ENCODE results near the gene CIT.

CIT gene, protein sequence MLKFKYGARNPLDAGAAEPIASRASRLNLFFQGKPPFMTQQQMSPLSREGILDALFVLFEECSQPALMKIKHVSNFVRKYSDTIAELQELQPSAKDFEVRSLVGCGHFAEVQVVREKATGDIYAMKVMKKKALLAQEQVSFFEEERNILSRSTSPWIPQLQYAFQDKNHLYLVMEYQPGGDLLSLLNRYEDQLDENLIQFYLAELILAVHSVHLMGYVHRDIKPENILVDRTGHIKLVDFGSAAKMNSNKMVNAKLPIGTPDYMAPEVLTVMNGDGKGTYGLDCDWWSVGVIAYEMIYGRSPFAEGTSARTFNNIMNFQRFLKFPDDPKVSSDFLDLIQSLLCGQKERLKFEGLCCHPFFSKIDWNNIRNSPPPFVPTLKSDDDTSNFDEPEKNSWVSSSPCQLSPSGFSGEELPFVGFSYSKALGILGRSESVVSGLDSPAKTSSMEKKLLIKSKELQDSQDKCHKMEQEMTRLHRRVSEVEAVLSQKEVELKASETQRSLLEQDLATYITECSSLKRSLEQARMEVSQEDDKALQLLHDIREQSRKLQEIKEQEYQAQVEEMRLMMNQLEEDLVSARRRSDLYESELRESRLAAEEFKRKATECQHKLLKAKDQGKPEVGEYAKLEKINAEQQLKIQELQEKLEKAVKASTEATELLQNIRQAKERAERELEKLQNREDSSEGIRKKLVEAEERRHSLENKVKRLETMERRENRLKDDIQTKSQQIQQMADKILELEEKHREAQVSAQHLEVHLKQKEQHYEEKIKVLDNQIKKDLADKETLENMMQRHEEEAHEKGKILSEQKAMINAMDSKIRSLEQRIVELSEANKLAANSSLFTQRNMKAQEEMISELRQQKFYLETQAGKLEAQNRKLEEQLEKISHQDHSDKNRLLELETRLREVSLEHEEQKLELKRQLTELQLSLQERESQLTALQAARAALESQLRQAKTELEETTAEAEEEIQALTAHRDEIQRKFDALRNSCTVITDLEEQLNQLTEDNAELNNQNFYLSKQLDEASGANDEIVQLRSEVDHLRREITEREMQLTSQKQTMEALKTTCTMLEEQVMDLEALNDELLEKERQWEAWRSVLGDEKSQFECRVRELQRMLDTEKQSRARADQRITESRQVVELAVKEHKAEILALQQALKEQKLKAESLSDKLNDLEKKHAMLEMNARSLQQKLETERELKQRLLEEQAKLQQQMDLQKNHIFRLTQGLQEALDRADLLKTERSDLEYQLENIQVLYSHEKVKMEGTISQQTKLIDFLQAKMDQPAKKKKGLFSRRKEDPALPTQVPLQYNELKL (N-terminal part only)

DNA sequence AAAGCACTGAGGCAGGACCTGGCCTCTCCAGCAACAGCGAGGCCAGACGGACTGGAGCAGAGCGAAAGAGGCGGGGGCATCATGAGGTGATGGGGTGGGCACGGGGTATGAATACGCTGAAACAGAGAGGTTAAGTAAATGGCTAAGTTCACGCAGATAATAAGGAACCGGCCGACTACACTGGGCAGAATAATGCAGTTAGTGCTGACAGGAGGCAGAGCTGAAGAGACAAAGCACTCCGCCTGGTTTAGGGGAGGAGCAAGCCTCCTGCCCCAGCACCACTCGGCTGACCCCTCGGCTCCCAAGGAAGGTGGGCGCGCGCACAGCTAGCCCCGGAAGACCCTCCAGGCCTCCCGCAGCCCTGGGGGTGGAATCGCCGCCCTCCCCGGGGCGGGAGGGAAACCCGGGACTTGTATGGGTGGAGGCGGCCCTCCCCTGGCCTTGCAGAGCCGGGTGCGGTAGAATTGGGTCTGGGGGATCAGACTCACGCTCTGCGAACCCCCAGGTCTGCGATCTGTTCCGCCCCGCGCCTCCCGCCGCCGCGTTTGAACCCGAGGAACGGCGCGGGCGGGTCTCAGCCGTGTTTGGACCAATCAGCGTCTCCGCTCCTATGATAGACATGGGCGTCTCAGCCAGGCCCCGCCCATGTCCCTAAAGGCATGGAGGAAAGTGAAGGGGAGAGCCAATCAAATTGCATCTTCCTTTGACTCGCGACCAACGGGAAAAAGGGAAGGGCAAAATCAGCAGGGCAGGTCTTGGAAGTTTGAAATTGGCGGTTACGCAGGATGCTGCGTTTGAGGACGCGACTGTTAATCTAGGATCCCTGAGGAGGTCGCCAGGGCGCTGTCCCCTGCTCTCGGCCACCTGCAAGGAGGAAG, at the start of gene CIT:
Gene CIT (minus strand): TSS at position 560 of the 878 bp plus-strand sequence. CDS start 1,152 bp downstream, outside the sequence.
- peaks cover 33 to 37% of the 10 kb centered on the region in 2 experiments for H3K36me3 ChIP-seq (ENCODE audit: control insufficient read depth in 2 of 2, insufficient read depth in 1 of 2, low read length in 2 of 2)
- CTCF ChIA-PET = interaction anchor here (0.6 to 0.8 kb wide), 4 partner anchors 23 to 1111 kb away, joined by 3 to 4 read pairs (median 3); no protein-coding TSS in a partner anchor
- no peaks in the 10 kb centered on the region for H3K4me1 ChIP-seq (ENCODE audit: control insufficient read depth, insufficient read depth, low read length)
- H3K27ac ChIP-seq (ENCODE audit: extremely low read depth, low read depth, low read length) = peak within 1 kb of the TSS; percentile 50; the same call in 1 of the 2 replicates
- peak within 1 kb of the TSS; percentile 91 for H3K4me3 ChIP-seq (ENCODE audit: low read depth, low read length)
- H3K9me3 ChIP-seq (ENCODE audit: control insufficient read depth, insufficient read depth, low read depth, low read length) = no peaks in the 10 kb centered on the region
- POLR2A ChIA-PET = interaction anchor here (0.8 kb wide), 1 partner anchor 210 kb away, joined by 3 read pairs; no protein-coding TSS in a partner anchor
- TF ChIP-seq ZBTB17 (tag by site-specific recombination; IDR thresholded peaks at IDR 0.05) = peak; percentile 88
- peak; percentile 89 for TF ChIP-seq GLIS2 (tag by site-specific recombination; IDR thresholded peaks at IDR 0.05)
- peak; percentile 61 for TF ChIP-seq KLF16 (tag by site-specific recombination; IDR thresholded peaks at IDR 0.05)
- TF ChIP-seq ZSCAN16 (tag by site-specific recombination; IDR thresholded peaks at IDR 0.05) = no peak
- 0 out of 2 replicates have a peak, but pooled peaks have one; percentile 57 for TF ChIP-seq ZNF501 (tag by site-specific recombination; IDR thresholded peaks at IDR 0.05)
- peak; percentile 97 for TF ChIP-seq IKZF3 (tag by site-specific recombination; IDR thresholded peaks at IDR 0.05)
- TF ChIP-seq KLF8 (tag by site-specific recombination; IDR thresholded peaks at IDR 0.05) = peak; percentile 93
- no peak for TF ChIP-seq FEZF1 (tag by site-specific recombination; IDR thresholded peaks at IDR 0.05)
- peak; percentile 29 for TF ChIP-seq ZIC2 (tag by site-specific recombination; IDR thresholded peaks at IDR 0.05)
- TF ChIP-seq SP2 (tag by site-specific recombination; IDR thresholded peaks at IDR 0.05) = peak; percentile 99
- TF ChIP-seq ZNF48 (tag by site-specific recombination; IDR thresholded peaks at IDR 0.05) = no peak
- TF ChIP-seq SCRT1 (tag by site-specific recombination; IDR thresholded peaks at IDR 0.05; ENCODE audit: borderline replicate concordance) = no peak
- peak; percentile 99 for TF ChIP-seq ZNF341 (tag by site-specific recombination; IDR thresholded peaks at IDR 0.05; ENCODE audit: low read depth)
- no peak for TF ChIP-seq ZNF211 (tag by site-specific recombination; IDR thresholded peaks at IDR 0.05; ENCODE audit: low read depth)
- TF ChIP-seq, protein P1, sequence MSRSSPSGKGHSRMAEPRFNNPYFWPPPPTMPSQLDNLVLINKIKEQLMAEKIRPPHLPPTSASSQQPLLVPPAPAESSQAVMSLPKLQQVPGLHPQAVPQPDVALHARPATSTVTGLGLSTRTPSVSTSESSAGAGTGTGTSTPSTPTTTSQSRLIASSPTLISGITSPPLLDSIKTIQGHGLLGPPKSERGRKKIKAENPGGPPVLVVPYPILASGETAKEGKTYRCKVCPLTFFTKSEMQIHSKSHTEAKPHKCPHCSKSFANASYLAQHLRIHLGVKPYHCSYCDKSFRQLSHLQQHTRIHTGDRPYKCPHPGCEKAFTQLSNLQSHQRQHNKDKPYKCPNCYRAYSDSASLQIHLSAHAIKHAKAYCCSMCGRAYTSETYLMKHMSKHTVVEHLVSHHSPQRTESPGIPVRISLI (tag by site-specific recombination; IDR thresholded peaks at IDR 0.05) = no peak
- no peak for TF ChIP-seq ZNF791 (tag by site-specific recombination; IDR thresholded peaks at IDR 0.05)
- TF ChIP-seq, protein P2, sequence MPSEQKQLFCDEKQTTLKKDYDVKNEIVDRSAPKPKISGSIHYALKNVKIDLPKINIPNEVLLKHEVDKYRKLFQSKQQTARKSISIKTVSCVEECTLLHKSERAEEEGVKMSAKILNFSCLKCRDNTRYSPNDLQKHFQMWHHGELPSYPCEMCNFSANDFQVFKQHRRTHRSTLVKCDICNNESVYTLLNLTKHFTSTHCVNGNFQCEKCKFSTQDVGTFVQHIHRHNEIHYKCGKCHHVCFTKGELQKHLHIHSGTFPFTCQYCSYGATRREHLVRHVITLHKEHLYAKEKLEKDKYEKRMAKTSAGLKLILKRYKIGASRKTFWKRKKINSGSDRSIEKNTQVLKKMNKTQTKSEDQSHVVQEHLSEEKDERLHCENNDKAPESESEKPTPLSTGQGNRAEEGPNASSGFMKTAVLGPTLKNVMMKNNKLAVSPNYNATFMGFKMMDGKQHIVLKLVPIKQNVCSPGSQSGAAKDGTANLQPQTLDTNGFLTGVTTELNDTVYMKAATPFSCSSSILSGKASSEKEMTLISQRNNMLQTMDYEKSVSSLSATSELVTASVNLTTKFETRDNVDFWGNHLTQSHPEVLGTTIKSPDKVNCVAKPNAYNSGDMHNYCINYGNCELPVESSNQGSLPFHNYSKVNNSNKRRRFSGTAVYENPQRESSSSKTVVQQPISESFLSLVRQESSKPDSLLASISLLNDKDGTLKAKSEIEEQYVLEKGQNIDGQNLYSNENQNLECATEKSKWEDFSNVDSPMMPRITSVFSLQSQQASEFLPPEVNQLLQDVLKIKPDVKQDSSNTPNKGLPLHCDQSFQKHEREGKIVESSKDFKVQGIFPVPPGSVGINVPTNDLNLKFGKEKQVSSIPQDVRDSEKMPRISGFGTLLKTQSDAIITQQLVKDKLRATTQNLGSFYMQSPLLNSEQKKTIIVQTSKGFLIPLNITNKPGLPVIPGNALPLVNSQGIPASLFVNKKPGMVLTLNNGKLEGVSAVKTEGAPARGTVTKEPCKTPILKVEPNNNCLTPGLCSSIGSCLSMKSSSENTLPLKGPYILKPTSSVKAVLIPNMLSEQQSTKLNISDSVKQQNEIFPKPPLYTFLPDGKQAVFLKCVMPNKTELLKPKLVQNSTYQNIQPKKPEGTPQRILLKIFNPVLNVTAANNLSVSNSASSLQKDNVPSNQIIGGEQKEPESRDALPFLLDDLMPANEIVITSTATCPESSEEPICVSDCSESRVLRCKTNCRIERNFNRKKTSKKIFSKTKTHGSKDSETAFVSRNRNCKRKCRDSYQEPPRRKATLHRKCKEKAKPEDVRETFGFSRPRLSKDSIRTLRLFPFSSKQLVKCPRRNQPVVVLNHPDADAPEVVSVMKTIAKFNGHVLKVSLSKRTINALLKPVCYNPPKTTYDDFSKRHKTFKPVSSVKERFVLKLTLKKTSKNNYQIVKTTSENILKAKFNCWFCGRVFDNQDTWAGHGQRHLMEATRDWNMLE (tag by site-specific recombination; conservative IDR thresholded peaks at IDR 0.05; ENCODE audit: low read depth) = no peak; the same call in 1 of the 2 replicates
- TF ChIP-seq ZFHX2 (tag by site-specific recombination; conservative IDR thresholded peaks at IDR 0.05) = peak; percentile 54; the same call in 1 of the 2 replicates
- TF ChIP-seq ZNF600 (tag by site-specific recombination; IDR thresholded peaks at IDR 0.05) = peak; percentile 97
- TF ChIP-seq ZNF114 (tag by site-specific recombination; IDR thresholded peaks at IDR 0.05) = no peak
- TF ChIP-seq ZEB2 (tag by site-specific recombination; IDR thresholded peaks at IDR 0.05) = peak; percentile 38; the same call in 1 of the 2 replicates
- no peak for TF ChIP-seq MYNN (tag by site-specific recombination; IDR thresholded peaks at IDR 0.05; ENCODE audit: borderline replicate concordance)
- TF ChIP-seq ZNF248 (tag by site-specific recombination; IDR thresholded peaks at IDR 0.05) = no peak
- no peak for TF ChIP-seq ZNF138 (tag by site-specific recombination; IDR thresholded peaks at IDR 0.05; ENCODE audit: borderline replicate concordance)
- peak; percentile 47; the same call in 1 of the 2 replicates for TF ChIP-seq ZNF335 (tag by site-specific recombination; conservative IDR thresholded peaks at IDR 0.05)
- TF ChIP-seq ZBTB48 (tag by site-specific recombination; IDR thresholded peaks at IDR 0.05) = peak; percentile 98
- TF ChIP-seq ZFP69B (tag by site-specific recombination; IDR thresholded peaks at IDR 0.05) = 0 out of 2 replicates have a peak, but pooled peaks have one; percentile 35
